Stimulated activated CD8-positive, alpha-beta memory T cell treated with anti-CD3 and anti-CD28 coated beads, Interleukin-12 subunit alpha, Interleukin-12 subunit beta, amount 100 ng/mL, for 24 hours (primary cell): ENCODE data around the gene KTN1.

Experiments
- DNase-seq: peaks from one replicate; pipeline ENCODE4 v3.0.0-alpha.2; 2020; ENCODE audit errors: extremely low read depth

Gene KTN1

DNA sequence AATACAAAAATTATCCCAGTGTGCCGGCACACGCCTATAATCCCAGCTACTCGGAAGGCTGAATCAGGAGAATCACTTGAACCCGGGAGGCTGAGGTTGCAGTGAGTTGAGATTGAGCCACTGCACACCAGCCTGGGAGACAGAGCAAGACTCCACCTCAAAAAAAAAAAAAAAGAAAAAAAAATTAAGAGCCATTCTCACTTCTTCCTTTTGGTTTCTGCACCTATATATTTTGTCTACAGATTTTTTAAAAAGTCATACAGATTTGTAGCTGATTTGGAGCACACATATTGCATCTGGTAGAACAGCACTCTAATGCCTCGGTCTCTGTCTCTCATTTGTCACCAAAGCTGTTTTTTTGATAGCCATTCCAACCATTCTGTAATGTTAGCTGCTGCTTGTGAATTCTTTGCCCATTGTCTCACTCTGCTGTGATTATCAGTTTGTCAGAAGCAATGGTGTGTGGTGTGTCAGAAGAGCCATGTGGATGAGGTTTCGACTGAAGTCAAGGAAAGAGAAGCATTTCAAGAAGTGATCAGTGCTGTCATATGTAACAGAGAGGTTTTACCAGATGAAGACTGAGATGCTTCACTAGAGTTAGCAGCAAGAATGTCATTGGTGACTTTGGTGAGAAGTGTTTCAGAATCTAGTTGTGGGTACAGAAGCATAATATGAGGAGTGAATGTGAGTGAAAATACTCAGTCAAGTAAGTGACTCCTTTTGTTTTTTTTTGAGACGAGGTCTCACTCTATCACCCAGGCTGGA lies 8.7 kb upstream of the KTN1 start:
- no peak for DNase-seq

DNA sequence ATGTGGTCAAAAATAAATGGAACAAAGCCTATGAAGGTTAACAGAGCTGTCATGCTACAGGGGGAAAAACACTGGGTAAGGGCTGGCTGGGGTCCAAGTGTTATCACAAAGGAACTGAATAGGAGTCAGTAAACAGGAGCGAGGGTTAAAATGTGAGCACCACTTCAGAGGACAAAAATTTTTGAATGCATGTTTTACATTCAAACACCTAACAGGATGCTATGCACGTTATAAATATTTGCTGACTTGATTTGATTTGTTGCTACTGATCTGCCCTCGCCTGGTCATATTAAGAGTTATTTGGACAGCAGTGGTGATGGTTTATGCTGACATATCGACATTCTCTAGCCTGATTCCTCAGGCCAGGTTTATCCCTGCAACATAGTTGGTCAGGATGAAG lies 7.4 kb upstream of the KTN1 start:
- no peak for DNase-seq

DNA sequence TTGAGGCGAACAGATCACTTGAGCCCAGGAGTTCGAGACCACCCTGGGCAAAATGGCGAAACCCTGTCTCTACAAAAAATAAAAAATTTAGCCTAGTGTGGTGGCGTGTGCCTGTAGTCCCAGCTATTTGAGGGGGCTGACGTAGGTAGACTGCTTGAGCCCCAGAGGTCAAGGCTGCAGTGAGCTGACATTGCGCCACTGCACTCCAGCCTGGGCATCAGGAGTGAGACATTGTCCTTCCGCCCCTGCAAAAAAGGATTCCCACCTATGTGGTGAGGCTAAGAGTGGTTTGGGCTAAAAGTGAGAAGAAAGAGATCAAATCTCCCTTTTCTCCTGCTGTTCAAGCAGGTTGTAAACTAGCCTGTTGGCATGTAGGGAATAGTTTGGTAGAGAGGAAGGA lies 5.0 kb upstream of the KTN1 start:
- DNase-seq: no peak

DNA sequence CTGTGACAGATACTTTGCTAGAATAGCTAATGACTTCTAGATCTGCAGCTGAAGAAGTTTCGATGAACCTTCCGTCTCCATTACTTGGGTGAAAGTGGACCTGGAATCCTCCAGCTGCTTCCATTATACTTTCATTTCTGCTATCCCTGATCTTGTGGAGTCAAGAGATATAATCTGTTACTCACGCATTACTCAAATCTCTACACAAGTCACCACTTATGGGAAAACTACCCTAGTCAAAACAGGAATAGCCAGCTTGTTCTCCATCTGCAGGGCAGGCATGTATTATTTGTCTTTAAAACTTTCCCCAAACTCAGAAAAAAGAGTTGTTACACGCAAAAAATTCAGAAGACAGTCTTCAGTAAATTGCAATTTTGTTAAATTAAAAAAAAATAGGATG lies 2.8 kb upstream of the KTN1 start:
- DNase-seq: no peak

DNA sequence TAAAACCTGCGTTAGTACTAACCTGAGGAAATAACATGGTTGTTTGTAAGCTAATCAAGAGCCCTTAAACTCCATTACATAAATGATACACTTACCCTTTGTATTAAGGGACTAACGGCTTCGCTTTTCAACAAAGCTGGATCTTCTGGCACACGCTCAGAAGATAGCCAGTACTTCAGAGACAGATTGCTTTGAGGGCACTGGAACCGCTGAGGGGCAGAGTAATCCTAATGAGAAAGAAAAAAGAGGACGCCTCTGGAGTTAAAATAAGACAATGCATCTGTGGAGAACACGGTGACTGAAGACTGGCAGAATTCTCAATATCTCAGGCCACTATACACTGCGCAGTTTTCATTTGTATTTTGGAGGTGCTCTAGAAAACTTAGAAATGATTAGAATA lies 1.5 kb upstream of the KTN1 start:
- DNase-seq: no peak

DNA sequence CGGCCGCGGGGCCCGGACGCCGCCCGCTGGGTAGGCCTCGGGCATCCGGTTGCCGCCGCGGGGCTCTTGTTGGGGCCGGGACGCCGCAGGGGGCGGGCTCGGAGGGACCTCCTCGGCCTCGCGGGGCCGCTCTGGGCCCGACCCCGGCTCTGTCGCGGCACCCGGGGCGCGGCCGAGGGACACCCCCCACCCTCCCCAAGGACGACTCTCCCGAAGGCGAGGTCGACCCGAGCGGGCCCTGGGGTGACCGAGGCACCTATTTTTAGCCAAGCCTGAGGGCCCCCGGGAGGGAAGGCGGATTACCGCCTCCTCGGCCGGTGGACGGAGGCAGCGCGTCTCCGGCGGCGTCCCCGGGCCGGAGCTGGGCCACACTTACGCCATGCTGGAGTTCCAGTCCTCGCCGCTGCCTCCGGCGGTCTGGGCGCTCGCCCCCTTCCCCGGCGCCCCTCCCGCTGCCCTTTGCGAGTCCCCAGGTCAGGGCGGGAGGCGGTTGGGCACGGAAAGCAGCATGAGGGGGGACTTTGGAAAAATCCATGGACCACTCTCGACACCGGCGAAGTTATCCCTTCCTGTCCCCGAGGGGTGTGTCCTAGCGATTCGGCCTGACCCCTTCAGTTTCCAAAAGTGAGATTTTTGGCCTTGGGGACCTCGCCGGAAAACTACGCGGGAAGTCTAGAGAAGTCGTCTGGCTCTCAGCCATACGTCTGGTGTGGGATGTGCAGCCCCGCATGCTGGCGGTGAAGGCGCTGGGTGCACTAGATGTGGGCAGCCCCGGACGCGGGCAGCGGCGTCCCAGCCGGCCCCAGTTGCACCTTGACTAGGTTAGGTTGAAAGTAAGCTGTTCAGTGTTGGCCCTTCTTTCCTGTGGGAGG lies 699 bp downstream of the KTN1 start:
- DNase-seq: no peak

DNA sequence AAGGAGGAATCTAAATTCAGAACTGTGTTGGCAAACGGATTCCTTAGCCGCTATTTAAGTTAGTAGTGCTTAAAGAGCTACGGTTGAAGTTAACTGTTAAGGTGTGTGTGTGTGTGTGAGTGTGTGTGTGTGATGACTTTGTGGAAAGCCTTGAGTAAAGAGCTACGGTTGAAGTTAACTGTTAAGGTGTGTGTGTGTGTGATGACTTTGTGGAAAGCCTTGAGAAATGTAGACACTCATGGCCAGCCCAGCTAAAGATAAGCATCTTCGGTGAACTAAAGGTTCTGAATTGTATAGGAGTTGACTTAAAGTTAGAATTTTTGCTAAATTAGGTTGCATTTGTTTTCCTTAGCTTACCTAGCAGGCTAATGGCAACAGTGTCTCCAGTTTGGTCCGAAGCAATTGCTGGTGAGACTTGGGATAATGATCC lies 1.4 kb downstream of the KTN1 start:
- no peak for DNase-seq

DNA sequence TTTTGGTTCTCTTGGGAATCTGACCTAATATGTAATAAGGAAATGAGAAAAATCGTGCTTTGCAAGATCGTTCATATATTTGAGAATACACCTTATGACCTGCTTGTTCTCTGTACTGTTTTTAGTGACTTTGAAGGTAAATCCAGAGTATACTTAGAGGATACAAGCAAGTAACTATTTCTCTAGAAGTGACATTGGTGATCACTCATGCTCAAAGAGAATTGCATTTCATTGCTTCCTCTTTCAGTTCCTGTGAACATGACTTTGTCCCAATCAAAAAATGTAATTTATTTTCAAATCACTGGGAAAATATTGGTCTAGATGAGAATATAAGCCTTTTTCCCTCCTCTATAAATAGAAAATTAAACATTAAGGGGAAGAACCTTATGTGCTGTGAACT lies 2.7 kb downstream of the KTN1 start:
- no peak for DNase-seq

DNA sequence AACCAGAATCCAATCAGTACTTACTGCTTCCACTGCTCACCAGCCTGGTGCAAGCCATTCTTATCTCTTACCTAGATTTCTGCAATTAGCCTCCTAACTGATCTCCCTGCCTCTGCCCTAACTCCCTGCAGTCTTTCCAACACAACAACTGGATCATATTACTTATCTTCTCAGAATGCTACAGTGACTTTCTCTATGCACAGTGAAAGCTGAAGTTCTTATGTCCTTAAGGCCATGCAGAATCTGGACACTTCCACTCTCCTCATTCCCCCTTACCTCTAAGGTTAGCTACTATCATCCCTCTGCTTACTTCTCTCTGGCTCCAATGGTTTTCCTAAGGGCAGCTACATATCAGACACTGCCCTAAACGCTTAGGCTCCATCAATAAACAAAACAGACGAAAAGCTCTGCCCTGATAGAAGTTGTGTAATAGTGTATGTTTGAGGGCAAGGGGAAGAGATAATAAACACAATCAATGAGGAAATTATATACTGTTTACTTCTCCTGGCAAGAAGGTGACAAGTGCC lies 4.0 kb downstream of the KTN1 start:
- DNase-seq: no peak

DNA sequence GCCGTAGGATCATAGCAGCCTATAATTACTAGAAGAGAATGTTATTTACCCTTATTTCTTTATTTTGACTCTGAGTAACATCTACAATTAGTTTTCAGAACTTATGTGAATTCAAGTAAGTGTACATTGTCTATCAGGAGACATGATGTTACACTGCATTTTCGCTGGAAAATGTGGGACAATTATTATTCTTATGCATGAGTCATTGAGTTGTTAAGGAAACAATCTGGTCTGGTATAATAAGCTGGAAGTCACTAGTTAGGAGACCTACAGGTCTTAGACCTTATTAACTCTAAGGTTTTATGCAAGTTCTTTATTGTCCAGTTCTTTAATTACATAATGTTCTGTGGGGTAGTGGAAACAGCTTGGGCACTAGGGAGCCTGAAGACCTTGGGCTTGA lies 5.8 kb downstream of the KTN1 start:
- DNase-seq: no peak

DNA sequence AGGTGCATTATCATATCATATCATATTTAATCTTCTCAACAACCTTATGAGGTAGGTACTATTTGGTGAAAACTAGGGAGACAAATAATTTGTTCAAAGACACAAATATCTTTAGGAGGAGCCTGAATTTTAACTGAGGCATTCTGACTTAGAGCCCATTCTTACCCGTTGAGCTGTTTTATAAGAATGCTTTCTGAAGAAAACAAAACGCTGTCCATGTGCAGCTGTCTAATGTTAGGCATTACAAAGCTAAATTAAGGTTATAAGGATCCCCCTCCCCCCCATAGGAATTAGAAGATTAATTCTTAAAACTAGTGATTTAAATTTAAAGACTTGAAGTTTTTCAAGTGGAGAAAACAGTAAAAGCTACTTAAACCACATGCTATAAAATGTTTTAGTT lies 6.4 kb downstream of the KTN1 start:
- no peak for DNase-seq

DNA sequence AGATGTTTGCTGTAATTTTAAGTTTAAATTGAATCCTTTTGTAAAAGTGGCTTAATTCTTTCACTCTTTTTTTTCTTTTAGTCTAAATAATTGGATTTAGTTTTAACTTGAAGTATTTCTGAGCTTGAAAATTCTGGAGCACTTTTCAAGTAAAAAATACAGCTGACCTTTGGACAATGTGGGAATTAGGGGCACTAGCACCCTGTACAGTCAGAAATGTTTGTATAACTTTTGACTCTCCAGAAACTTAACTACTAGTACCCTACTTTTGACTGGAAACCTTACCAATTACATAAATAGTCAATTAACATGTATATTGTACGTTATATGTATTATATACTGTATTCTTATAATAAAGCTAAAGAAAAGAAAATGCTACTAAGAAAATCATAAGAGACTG lies 7.8 kb downstream of the KTN1 start:
- DNase-seq: no peak

DNA sequence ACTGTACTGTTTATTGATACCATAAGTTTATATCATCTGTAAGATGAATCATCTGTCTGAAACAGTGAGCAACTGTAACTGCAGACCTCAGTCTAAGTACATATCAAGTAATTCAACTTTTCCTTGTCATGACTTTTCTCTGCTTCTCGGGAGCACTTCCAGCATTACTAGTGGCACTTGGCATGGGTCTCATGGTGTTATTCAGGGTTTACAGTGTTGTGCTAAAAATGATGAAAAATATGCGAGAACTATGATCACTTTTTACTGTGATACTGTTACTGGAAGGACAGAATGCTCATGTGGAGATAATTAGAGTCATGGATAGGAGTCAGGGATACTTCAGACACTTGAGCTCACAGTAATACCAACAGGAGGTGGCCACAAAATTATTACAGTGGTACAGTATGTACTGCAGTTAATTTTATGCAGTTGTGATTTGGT lies 8.3 kb downstream of the KTN1 start:
- no peak for DNase-seq

DNA sequence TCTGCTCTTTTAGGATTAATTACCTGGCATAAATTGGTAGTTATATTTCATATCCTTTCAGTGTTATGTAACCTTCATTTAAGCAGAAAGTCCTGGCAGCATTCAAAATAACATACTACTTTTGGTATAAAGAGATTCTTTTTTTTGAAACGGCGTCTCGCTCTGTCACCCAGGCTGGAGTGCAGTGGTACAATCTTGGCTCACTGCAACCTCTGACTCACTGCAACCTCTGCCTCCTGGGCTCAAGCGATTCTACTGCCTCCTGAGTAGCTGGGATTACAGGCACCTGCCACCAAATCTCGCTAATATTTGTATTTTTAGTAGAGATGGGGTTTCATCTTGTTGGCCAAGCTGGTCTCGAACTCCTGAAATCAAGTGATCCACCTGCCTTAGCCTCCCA lies 9.2 kb downstream of the KTN1 start:
- no peak for DNase-seq

DNA sequence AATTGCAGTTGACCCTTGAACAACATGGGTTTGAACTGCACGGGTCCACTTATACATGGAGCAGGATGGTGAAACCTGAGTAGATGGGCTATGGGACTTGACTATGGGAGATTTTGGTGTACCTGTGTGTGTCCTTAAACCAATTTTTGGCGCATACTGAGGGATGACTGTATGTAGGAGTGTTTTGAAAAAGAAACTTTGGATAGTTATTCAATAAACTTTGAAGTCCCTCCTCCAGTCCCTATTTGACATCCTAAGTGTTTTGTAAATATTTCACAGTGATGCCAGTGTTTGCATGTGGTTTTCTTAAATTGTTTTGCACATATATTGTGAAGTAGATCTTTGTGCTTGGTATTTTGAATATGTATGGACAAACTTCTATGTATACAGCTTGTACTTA lies 12.4 kb downstream of the KTN1 start:
- no peak for DNase-seq

DNA sequence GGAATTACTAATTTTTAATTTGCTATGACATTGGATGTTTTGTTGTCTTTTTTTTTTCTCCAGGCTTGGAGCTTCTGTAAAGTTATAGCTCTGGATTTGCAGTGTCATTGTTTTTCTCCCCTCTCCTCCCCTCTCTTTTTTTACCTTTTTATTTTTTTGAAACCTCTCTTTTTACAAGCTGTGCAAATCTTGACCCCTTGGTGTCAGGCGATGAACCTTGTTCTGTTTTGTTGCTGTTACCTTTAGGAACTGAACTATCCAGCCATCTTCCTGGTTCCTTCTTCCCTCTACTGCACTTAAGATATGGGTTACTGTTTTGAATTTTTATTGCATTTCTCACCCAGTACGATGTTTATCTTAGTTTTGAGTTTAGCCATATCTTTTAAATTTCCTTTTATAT lies 13.7 kb downstream of the KTN1 start:
- DNase-seq: no peak

DNA sequence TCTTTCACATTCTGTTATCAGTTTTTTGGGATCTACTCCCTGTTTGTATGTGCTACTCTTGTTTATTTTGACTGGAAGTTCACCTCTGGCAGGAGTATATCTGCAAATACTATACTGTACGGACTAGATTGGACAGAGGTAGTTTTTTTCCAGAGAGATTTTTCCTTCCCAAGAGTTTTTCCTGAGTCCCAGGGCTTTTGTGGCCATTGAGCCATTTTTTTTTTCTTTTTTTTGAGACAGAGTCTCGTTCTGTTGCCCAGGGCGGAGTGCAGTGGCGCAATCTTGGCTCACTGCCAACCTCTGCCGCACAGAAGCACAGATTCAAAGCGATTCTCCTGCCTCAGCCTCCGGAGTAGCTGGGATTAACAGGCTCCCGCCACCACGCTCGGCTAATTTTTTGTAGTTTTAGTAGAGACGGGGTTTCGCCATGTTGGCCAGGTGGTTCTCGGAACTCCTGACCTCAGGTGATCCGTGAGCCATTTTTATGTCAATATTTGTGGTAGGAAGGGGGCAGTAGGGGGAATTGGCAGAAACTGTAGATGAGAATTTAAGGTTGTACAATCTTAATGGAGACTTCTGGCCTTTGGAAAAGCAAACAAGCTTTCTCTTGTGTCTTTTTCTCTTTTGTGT lies 19.4 kb downstream of the KTN1 start:
- DNase-seq: no peak

DNA sequence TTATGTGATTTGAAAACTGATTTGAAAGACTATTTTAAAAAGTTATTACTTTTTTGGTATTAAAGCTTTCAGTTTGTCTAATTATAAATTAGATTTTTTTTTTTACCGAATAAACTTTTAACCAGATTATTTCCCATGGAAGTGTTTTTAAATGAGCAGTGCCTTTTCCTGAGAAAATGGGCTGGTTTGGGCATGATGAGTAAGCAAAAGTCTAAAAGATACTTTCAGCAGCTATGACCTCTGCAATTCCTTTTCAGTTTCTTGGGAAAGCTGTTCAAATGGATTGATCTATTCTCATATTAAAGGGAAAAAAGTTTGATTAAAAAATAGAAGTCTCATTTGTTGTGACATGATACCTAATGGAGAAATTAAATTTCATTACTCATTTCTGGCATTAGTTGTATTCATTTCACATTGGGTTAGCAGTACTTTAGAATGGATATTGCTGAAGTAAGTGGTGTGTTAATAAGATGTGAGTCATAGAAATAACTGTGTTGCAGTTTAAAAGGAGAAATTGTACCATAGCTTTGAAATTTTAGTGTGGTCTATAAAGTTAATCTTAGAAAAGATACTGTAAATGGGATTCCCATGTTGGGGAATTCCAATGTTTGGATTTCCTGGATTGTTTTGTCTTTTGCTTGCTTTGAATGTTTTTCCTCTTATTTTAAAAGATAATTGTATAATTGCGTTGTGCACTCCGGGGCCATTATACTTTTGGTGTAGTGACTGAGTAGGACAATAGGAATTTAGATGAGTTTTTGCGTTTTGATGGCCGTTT lies 21.0 kb downstream of the KTN1 start:
- DNase-seq: no peak

DNA sequence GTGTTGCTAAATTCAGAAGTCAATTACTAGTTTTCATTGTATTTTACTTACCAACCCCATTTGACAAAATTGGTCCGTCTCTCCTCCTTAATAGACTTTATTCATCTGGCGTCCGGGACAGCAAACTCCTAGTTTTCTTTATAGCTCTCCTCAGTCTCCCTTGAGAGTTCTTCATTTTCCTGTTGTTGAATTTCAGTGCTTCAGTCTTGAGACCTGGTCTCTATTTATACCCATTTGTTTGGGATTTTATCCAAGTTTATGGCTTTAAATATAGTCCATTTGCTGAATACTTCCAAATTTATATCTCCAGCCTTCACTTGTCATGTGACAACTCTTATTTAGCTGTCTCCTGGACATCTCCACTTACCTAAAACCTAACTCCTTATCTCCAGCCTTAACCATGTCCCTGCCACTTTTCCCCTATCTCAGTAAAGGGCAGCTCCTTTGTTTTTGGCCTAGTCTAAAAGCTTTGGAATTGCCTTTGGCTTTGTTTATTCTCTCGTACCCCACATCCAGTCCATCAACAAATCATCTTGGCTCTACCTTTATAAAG lies 23.5 kb downstream of the KTN1 start:
- no peak for DNase-seq

DNA sequence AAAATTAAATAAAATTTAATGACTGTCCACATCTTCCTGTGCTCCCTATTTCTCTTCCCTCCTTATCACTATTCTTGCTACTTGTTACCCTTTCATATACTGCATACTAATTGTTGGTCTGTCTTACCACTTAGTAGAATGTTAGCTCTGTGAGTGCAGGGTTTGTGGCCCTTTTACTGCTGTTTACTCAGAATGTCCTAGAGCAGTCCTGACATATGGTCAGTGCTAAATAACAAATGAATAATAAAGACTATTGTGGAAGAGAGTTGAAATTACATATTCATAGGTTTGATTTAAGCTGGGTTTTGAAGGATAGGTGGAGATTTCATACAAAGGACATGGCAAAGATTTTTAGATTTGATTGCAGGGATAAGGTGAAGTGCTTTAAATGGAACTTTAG lies 24.5 kb downstream of the KTN1 start:
- no peak for DNase-seq

DNA sequence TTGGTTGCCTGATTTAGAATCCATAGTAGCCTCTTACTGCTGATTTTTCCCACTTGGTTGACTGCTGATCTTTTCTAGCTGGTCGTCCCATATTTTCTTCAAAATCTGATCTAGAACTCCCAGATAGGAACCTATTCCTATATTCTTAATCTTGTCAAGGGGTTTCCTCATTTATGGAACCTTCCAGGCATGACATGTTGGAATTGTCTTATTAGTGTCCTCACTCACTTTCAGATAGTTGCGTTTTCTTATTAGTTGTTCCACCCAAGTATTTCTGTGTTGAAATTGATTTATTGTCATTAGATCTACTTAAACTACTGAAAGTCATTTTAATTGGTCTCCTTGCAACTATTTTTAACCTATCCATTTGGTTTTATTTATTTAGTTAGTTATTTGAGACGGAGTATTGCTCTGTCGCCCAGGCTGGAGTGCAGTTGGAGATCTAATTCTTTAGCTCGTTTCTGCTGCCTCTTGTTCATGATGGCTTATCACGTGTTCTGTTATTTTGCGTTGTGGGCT lies 25.0 kb downstream of the KTN1 start:
- DNase-seq: no peak
